Osteocyte (in vitro differentiated cells): ENCODE measurements around the gene CENPP. TPM values are rescaled to one million over a fixed set of nuclear protein-coding genes. Genes with fewer than 3 reads are reported as not detected.

ENCODE experiments used
- DNase-seq: peaks from one replicate; pipeline ENCODE4 v3.0.0; 2021; ENCODE audit warnings: mixed read lengths; ENCODE audit not compliant: unreplicated experiment; ENCODE audit errors: extremely low spot score
- H3K27ac Mint-ChIP-seq: one replicate; pipeline ENCODE4 v1.8.0; 2021; ENCODE audit warnings: mild to moderate bottlenecking, mixed read lengths; ENCODE audit not compliant: unreplicated experiment
- H3K27me3 Mint-ChIP-seq: one replicate; pipeline ENCODE4 v1.8.0; 2021; ENCODE audit warnings: mixed read lengths; ENCODE audit not compliant: unreplicated experiment
- H3K36me3 Mint-ChIP-seq: one replicate; pipeline ENCODE4 v1.8.0; 2021; ENCODE audit warnings: mixed read lengths; ENCODE audit not compliant: unreplicated experiment
- H3K4me1 Mint-ChIP-seq: one replicate; pipeline ENCODE4 v1.8.0; 2021; ENCODE audit warnings: mixed read lengths; ENCODE audit not compliant: unreplicated experiment
- H3K4me3 Mint-ChIP-seq: one replicate; pipeline ENCODE4 v1.8.0; 2021; ENCODE audit warnings: mild to moderate bottlenecking, moderate library complexity, mixed read lengths; ENCODE audit not compliant: unreplicated experiment
- H3K9me3 Mint-ChIP-seq: one replicate; pipeline ENCODE4 v1.8.0; 2021; ENCODE audit warnings: mixed read lengths; ENCODE audit not compliant: unreplicated experiment
- CTCF ChIP-seq: fragments of 200-600 bp; sonication (generic); IDR thresholded peaks from 2 replicates; pipeline ENCODE4 v1.5.0; 2021; ENCODE audit warnings: antibody characterized with exemption, mild to moderate bottlenecking, moderate library complexity
- total RNA-seq: library from RNA; stranded (reverse); gene quantifications from 2 replicates; pipeline ENCODE4 v1.2.1, GENCODE V29; 2021

CENPP gene
- total RNA-seq, 1 donor from 2014 or later: 11.6 TPM

GRCh38 chr9:92517046-92517445 is 191.3 kb downstream of the CENPP start:
- Mint-ChIP-seq H3K27me3 (no peaks in the 10 kb centered on the region), H3K9me3 (no peaks in the 10 kb centered on the region), H3K4me3 (no peak overlapping the region), H3K27ac (no peak overlapping the region), H3K4me1 (peaks cover 28% of the 10 kb centered on the region), H3K36me3 (peaks cover 31% of the 10 kb centered on the region)
- TF ChIP-seq CTCF: no peak
- DNase-seq: no peak

DNA sequence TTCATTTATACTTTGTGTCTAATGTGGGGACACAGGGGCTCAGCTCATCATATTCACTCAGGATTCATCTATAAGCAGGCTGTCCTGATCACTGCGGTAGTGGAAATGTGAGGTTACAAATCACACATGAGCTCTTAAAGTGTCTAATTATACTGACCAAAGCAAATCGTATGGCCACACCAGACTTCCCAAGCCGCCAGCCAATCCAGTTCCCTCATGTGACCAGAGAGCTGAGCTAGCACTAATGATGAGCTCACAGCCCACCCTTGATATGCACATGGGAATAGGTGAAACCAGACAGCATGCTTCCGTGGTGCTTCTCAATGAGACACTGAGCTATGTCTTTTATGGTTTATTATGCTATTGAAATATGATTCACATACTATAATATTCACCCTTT is 192.4 kb downstream of the CENPP start:
- peaks cover 17% of the 10 kb centered on the region for H3K4me1 Mint-ChIP-seq
- DNase-seq: no peak
- no peak for TF ChIP-seq CTCF
- no peaks in the 10 kb centered on the region for H3K9me3 Mint-ChIP-seq
- no peaks in the 10 kb centered on the region for H3K27me3 Mint-ChIP-seq
- peaks cover 35% of the 10 kb centered on the region for H3K36me3 Mint-ChIP-seq
- no peak overlapping the region for H3K4me3 Mint-ChIP-seq
- H3K27ac Mint-ChIP-seq: no peak overlapping the region

DNA sequence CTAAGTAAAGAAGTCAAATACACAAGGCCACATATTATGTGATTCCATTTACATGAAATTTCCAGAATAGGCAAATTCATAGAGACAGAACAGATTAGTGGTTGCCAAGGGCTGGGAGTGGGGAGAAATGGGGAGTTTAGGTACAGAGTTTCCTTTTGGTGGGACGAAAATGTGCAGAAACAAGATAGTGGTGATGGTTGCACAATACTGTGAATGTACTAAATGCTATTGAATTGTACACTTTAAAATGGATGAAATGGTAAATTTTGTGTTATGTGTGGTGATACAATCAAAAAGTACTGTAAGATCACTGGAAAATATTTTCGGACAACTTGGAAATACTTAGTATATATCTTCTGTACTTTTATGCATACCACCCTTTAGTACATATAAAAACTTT is 195.1 kb downstream of the CENPP start:
- no peak for TF ChIP-seq CTCF
- peaks cover 30% of the 10 kb centered on the region for H3K36me3 Mint-ChIP-seq
- H3K4me1 Mint-ChIP-seq: peaks cover 9% of the 10 kb centered on the region
- no peak overlapping the region for H3K4me3 Mint-ChIP-seq
- no peaks in the 10 kb centered on the region for H3K27me3 Mint-ChIP-seq
- DNase-seq: no peak
- H3K27ac Mint-ChIP-seq: no peak overlapping the region
- no peaks in the 10 kb centered on the region for H3K9me3 Mint-ChIP-seq

DNA sequence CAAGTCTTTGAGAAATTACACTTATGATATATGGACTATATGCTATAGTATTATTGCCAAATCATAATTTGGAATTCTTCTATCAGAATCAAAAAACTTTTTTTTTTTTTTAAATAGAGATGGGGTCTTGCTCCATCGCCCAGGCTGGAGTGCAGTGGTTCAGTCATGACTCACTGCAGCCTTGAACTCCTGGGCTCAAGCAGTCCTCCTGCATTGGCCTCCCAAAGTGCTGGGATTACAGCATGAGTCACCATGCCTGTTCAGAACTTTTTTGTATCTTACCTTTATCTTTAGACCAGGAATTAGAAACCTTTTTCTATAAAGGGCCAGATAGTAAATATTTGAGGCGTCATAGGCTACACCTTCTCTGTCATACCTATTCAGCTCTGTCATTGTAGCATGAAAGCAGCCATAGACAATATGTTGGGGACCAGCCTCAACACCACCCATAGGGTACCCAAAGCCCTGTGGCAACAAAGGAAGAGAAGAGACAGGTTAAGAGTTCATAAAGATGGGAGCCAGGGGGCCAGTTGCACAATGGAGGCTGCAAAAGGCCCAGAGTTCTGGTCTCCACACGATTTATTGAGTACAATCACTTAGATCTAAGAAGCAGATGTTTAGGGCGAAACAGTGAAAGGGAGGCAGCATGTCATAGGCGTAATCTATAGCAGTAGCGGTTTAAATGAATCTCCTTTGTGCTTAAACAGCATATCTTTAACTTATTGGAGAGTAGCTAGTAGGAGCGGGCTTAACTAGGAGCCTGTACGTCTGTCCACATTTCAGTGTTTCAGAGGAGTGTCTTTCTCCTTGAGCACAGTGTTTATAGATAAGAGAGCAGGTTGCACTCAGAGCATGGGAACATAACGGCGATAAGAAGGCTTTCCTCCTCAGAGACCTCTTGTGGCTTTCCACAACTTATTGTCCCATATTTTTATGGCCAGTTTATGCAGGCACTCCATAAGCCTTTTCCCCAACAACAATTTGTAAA is 197.5 kb downstream of the CENPP start:
- Mint-ChIP-seq H3K4me3 (no peak overlapping the region), H3K4me1 (peaks cover 4% of the 10 kb centered on the region), H3K36me3 (peaks cover 23% of the 10 kb centered on the region), H3K27me3 (no peaks in the 10 kb centered on the region), H3K9me3 (no peaks in the 10 kb centered on the region), H3K27ac (no peak overlapping the region)
- TF ChIP-seq CTCF: no peak
- DNase-seq: no peak

DNA sequence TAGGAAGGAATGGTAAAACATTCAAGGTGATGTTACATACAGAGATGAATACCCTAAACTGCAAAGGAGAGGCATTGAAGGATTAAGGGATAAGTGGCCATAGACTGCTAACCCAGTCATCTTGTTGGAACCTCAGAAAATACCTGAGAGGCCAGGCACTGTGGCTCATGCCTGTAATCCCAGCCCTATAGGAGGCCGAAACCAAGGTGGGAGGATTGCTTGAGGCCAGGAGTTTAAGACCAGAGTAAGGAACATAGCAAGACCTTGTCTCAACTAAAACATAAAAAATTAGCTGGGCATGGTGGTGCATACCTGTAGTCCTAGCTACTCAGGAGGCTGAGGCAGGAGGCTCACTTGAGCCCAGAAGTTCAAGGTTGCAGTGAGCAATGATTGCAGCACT is 199.1 kb downstream of the CENPP start:
- Mint-ChIP-seq H3K4me1 (peaks cover 10% of the 10 kb centered on the region), H3K27ac (no peak overlapping the region), H3K4me3 (no peak overlapping the region), H3K36me3 (peaks cover 17% of the 10 kb centered on the region), H3K9me3 (peaks cover 2% of the 10 kb centered on the region), H3K27me3 (no peaks in the 10 kb centered on the region)
- TF ChIP-seq CTCF: no peak
- DNase-seq: no peak
